Measurements from ENCODE around the gene AMH. TPM values are rescaled to one million over a fixed set of nuclear protein-coding genes. Genes with fewer than 3 reads are reported as not detected.

The AMH gene
- total RNA-seq, 1 experiment from 2014 or later, result 5.0 TPM

DNA sequence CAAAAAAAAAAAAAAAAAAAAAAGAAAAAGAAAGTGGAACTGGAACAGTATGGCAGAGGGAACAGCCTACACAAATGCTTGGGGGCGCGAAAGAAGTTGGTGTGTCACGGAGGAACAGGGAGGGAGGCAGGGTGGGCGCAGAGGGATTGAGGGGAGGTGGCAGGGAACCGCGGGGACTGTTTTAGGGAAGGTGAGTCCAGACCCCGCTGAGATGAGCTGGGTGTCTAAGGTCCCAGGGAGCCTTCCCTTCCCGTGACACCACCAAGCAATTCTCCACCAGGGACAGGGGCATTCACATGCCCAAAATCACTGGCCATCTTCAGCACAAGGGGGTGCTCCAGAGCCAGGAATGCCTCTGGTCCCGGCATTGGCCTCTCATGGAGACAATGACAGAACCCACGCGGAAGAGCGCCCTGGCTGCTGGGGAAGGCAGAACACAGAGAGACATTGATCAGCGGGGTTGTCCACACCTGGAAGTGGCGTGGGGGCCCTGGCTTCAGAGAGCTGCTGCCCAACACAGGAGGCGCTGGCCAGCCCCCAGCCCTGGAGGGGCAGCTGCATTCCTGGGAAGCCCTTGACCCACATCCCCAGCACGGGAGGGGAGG lies 25.9 kb downstream of the AMH start:
- Mint-ChIP-seq H3K27ac (ENCODE audit: unreplicated experiment) (no peak overlapping the region), H3K4me1 (ENCODE audit: low read depth, unreplicated experiment) (peaks cover 17% of the 10 kb centered on the region), H3K36me3 (ENCODE audit: insufficient read depth, unreplicated experiment) (peaks cover 70% of the 10 kb centered on the region), H3K27me3 (ENCODE audit: unreplicated experiment) (no peaks in the 10 kb centered on the region), H3K4me3 (ENCODE audit: low read depth, unreplicated experiment) (no peak overlapping the region), H3K9me3 (ENCODE audit: low read depth, unreplicated experiment) (no peaks in the 10 kb centered on the region)
- peak; percentile 45 for DNase-seq
- BruUV-seq (replicated peaks), result no TSS peak
- intact Hi-C loops (cut with micrococcal nuclease; ENCODE audit: unreplicated experiment), result loop anchor here (5.0 kb wide), 2 partner anchors 38 to 118 kb away; partner anchors contain the start of genes PLEKHJ1 and SF3A2
- CTCF ChIA-PET, result no interaction called here
- TF ChIP-seq, protein P1, sequence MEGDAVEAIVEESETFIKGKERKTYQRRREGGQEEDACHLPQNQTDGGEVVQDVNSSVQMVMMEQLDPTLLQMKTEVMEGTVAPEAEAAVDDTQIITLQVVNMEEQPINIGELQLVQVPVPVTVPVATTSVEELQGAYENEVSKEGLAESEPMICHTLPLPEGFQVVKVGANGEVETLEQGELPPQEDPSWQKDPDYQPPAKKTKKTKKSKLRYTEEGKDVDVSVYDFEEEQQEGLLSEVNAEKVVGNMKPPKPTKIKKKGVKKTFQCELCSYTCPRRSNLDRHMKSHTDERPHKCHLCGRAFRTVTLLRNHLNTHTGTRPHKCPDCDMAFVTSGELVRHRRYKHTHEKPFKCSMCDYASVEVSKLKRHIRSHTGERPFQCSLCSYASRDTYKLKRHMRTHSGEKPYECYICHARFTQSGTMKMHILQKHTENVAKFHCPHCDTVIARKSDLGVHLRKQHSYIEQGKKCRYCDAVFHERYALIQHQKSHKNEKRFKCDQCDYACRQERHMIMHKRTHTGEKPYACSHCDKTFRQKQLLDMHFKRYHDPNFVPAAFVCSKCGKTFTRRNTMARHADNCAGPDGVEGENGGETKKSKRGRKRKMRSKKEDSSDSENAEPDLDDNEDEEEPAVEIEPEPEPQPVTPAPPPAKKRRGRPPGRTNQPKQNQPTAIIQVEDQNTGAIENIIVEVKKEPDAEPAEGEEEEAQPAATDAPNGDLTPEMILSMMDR (IDR thresholded peaks at IDR 0.05; ENCODE audit: unreplicated experiment), result peak; percentile 29

DNA sequence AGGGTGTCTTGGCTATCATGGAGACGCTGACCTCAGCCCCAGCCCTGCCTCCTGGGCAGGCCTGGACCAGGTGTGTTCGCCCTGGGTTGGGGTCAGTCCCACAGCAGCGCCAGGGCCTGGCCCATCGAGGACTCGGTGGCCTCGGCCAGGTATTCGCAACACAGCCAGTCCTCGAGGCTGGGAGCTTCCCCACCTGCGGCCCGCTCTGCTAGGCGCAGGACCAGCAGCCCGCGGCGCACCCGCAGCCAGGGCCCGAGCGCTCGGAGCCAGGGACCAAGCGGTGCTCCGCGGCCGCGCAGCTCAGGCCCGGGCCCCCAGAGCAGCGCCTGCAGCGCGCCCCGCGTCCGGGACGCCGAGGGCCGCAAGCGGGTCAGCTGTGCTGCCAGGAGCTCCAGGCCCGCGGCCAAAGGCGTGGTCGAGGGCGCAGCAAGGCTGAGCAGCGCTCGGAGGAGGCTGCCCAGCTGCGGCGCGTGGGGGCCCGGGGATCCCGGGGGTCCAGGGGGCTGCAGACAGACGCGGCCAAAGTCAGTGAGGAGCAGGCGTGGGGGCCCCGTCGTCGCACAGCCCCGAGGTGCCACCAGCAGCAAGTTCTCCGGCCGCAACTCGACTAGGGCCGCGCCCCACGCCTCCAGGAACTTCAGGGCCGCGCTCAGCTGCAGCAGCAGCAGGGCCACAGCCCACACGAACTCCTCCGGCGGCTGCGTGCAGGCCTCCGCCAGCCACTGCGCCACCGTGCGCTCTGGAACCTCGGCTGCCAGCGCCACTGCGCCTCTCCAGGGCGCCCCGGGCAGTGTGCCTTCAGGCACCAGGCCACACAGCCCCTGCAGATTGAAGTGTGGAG lies 26.7 kb downstream of the AMH start:
- Mint-ChIP-seq H3K4me1 (ENCODE audit: low read depth, unreplicated experiment) (peaks cover 17% of the 10 kb centered on the region), H3K27me3 (ENCODE audit: unreplicated experiment) (no peaks in the 10 kb centered on the region), H3K27ac (ENCODE audit: unreplicated experiment) (no peak overlapping the region), H3K4me3 (ENCODE audit: low read depth, unreplicated experiment) (no peak overlapping the region), H3K36me3 (ENCODE audit: insufficient read depth, unreplicated experiment) (peaks cover 63% of the 10 kb centered on the region), H3K9me3 (ENCODE audit: low read depth, unreplicated experiment) (no peaks in the 10 kb centered on the region)
- DNase-seq, result no peak
- CTCF ChIA-PET, result no interaction called here
- no TSS peak for BruUV-seq (replicated peaks)
- TF ChIP-seq, protein P1 (IDR thresholded peaks at IDR 0.05; ENCODE audit: unreplicated experiment), result no peak
- intact Hi-C loops (cut with micrococcal nuclease; ENCODE audit: unreplicated experiment), result no loop called here

DNA sequence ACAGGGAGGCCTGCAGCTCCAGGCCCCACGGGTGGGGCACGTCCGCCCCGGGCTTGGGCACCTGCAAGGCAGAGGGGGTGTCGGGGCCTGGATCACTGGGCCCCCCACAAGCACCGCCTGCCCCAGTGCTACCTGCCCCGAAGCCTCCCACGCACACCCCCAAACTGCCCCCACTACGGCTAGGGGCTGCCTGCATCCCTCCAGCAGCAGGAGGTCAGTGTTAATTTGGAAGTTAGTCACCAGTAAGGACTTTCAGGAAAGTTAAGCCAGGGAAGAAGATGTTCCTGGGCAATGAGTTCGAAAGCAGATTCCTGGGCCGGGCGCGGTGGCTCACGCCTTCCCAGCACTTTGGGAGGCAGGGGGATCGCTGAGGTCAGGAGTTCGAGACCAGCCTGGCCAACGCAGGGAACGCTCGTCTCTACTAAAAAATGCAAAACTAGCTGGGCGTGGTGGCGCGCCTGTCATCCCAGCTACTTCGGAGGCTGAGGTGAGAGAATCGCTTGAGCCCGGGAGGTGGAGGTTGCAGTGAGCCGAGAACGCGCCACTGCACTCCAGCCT lies 27.4 kb downstream of the AMH start:
- Mint-ChIP-seq H3K27ac (ENCODE audit: unreplicated experiment) (no peak overlapping the region), H3K4me1 (ENCODE audit: low read depth, unreplicated experiment) (peaks cover 16% of the 10 kb centered on the region), H3K4me3 (ENCODE audit: low read depth, unreplicated experiment) (no peak overlapping the region), H3K9me3 (ENCODE audit: low read depth, unreplicated experiment) (no peaks in the 10 kb centered on the region), H3K27me3 (ENCODE audit: unreplicated experiment) (no peaks in the 10 kb centered on the region), H3K36me3 (ENCODE audit: insufficient read depth, unreplicated experiment) (peaks cover 56% of the 10 kb centered on the region)
- no peak for DNase-seq
- no TSS peak for BruUV-seq (replicated peaks)
- intact Hi-C loops (cut with micrococcal nuclease; ENCODE audit: unreplicated experiment), result no loop called here
- CTCF ChIA-PET, result no interaction called here
- TF ChIP-seq, protein P1 (IDR thresholded peaks at IDR 0.05; ENCODE audit: unreplicated experiment), result no peak

DNA sequence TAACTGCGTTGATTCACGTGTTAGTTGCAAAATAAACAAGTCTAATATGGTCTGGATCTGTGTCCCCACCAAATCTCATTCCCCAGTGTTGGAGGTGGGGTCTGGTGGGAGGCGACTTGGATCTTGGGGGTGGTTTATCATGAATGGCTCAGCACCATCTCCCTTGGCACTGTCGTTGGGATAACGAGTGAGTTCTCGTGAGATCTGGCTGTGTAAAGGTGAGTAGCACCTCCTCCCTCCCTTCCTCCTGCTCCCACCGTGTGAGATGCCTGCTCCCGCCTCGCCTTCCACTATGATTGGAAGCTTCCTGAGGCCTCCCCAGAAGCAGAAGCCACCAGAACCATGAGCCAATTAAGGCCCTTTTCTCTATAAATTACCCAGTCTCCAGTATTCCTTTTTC lies 28.0 kb downstream of the AMH start:
- intact Hi-C loops (cut with micrococcal nuclease; ENCODE audit: unreplicated experiment), result no loop called here
- no TSS peak for BruUV-seq (replicated peaks)

More for the DNA sequence above, 28.0 kb downstream of the AMH start:
- CTCF ChIA-PET, result no interaction called here
- no peak overlapping the region for H3K4me3 Mint-ChIP-seq (ENCODE audit: low read depth, unreplicated experiment)
- peaks cover 10% of the 10 kb centered on the region for H3K4me1 Mint-ChIP-seq (ENCODE audit: low read depth, unreplicated experiment)
- H3K9me3 Mint-ChIP-seq (ENCODE audit: low read depth, unreplicated experiment), result no peaks in the 10 kb centered on the region
- H3K36me3 Mint-ChIP-seq (ENCODE audit: insufficient read depth, unreplicated experiment), result peaks cover 49% of the 10 kb centered on the region
- no peaks in the 10 kb centered on the region for H3K27me3 Mint-ChIP-seq (ENCODE audit: unreplicated experiment)
- TF ChIP-seq, protein P1 (IDR thresholded peaks at IDR 0.05; ENCODE audit: unreplicated experiment), result no peak
- H3K27ac Mint-ChIP-seq (ENCODE audit: unreplicated experiment), result no peak overlapping the region
- no peak for DNase-seq

Measured in Calu3 (cell line).